Dedifferentiated amniotic fluid mesenchymal stem cell (primary cell): ENCODE data around the gene LTC4S.

ENCODE experiments used
- DNase-seq: peaks from one replicate; pipeline ENCODE4 v3.0.0-alpha.2; 2016; ENCODE audit errors: extremely low spot score

LTC4S gene

GRCh38 chr5:179795863-179796833, 2.4 kb downstream of the LTC4S start:
- DNase-seq: peak; percentile 60

DNA sequence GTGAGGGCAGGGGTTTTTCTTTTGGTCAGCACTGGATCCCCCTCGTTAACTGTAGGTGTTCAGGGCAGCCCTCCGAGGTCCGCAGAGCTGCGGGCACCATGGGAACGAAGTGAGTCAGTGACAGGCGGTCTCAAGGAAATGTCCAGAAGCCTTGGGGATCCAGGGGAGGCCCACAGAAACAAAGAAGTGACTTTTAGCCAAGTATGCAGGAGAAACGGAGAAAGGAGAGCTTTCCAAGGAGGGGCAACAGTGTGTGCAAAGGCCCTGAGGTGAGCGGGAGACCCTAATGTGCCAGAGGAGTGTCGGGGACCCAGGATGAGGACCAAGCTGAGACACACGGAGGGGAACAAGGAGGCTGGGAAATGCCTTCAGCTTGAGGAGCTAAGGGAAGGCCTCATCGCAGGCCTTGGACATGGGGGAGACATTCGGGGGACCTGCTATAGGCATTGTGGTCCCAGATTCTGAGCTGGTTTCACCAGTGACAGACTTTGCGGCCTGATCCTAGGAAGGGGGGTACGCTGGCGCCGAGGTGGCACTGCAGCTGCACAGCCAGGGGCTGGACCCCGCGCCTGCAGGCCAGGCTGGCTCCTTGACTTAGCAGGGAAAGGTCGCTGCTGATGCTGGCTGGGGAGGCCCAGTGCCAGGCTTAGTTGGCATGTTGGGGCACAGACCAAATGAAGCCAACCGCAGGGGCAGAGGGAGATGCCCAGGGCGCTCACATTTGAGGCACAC, 3.3 kb downstream of the LTC4S start:
- DNase-seq: no peak

- DNase-seq: no peak
Observed at GRCh38 chr5:179797741-179798140, 4.0 kb downstream of the LTC4S start.

DNA sequence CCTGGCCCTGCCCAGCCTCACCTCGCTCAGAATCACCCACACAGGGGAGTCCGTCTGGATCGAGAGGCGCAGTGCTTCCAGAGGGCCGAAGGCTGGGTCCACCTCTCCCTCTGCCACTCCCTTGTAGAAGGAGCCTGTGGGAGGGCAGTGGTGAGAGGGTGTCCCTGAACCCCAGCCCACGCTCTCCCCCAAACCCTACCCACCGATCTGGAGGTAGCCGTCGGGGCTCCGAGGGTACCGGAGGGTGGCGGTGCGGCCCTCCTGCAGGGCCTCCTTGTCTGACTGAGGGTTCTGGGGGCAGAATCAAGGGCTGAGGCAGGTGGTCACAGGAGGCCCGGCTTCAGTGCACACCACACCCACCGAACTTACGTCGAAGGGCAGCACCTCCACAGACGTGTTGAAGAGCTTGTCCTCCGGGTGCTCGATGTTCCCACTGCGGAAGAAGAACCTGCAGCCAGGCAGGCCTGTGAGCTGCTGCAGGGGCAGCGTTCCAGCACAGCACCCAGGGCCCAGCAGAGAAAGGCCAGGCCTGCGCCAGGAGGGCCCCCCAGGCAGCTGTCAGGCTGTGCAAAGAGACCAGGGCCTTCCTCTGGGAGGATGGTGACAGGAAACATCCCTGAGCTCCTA, 4.5 kb downstream of the LTC4S start:
- DNase-seq: no peak

DNA sequence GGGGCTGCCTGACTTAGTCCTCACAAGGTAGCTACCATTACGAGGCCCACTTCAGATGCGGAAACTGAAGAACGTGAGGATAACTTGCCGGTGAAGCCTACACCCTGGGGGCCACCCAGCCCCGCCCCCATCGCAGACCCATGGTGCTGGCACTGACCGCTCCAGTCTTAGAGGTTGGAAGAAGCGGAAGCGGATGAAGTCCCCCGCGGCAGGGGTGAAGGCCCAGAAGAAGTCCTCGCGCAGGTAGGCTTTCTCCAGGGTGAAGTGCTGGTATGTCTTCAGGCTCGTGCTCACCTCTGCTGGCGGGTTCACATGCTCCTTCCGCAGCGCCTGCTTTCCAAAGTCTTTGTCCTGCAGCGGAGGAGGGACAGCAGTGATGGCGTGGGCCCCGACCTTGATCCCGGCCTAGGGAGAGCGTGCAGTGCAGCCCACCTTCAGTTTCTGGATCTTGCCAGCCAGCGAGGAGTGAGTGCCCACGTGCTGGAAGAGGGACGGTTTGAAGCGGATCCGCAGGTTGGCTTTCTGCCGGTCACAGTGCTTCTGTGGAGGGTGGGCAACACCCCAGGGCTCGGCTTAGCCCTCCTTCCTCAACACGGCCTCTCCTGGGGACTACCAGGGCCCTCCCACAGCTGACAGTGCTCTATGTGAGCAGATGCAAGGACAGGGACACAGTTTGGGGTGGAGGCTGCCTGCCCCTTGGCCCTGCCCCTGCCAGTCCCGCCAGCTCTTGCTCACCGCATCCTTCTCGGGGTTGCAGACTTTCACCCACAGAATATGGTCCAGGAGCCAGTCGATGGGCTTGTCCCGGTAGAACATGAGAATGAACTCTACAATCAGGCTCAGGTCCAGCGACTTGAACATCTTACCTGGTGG, 5.2 kb downstream of the LTC4S start:
- no peak for DNase-seq

GRCh38 chr5:179799644-179799973, 5.8 kb downstream of the LTC4S start:
- no peak for DNase-seq

DNA sequence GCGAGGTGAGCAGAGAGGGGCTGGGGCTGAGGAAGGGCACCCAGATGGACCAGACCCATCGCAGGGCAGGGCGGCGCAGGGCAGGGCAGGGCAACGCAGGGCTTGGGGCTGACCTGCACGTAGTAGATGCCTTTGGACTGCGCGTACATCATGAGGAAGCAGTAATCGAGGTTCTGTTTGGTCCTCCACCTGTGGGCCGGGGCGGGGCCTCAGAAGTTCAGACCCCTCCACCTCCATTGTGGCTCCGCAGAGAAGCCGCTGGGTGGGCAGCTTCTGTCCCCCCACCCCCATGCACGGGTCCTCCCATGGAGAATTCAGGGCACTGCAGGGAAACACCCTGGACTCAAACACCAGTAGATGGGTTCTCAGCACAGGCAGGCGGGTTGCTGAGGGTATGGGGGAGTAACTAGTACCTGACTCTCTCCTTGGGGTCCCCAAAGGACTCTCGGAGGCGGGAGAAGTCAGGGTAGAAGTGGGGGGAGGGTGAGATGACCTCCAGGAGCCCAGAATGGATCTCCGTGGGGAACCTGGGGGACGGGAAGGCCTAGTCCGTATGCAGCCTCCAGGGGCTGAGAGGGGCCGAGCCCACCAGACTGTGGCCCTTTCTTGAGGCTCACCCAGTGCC, 6.4 kb downstream of the LTC4S start:
- DNase-seq: no peak

DNA sequence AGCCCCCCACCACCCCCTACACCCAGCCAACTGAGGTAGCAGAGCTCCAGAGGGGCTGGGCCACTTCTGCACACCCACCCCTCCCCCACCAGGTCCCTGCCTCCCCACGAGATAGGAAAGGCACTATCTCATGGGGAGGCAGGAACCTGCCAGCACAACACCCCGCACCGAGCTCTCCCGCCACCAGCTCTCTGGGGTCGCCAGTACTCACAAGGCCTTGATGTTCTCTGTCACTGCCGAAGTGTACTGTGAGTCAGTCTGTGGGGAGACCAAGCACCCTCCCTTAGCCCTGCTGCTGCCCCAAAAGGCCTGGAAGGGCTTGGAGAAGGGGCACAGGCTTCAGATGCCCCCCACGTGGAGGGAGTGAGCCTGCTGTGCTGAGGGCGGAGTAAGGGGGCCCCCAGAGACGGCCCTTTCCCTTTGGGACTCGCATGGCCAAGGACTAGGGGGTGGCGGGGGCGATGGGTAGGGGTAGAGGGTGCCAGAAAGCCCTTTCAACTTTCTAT, 7.0 kb downstream of the LTC4S start:
- no peak for DNase-seq

- no peak for DNase-seq
Observed at GRCh38 chr5:179801304-179802206, 7.8 kb downstream of the LTC4S start.

GRCh38 chr5:179802207-179802883, 8.6 kb downstream of the LTC4S start:
- no peak for DNase-seq

DNA sequence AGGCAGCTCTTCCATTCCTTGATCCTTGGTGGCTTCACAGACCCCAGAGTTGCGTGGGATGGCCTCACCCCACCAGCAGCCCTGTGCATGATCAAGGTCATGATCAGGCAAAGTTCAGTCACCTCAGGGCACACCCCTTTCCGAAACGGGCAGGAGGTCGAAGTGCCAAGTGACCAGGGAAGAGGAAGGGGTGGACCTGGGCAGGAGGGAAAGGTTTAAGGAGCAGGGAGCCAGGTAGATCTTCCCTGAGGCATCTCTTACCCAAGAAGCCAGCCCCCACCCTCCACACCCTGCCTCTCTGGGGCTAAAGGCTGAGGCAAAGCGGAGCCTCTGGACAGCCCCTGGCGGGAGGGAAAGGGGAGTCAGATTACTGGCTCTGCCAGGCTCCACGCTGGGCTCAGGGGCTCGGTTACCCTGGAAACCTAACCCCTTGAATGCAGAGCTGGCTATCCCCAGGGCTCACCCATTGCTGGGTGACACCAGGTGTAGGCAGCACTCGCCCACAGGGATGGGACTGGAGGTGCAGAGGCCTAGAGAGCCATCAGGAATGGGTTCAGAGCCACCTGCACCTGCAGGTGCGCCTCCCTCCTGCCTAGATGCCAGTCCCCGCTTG, 9.3 kb downstream of the LTC4S start:
- no peak for DNase-seq

GRCh38 chr5:179803651-179804554, 10.1 kb downstream of the LTC4S start:
- DNase-seq: no peak

DNA sequence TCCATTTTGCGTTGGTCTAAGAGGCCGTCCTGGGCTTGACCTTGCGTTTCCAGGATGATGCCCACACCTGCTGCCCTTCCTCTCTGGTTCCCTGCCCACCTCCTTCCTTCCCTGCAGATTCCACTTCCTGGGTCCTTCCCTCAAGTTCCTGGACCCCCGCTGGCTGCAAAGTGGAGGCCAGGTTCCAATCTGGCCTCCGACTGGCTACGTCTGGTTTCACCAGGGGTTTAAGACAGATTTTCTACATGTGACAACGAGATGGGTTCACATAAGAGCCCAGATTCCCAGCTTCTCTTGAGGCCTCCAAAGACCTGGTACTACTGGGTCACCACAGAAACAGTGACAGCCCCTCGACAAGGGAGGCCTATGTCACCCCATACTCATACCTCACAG, 10.8 kb downstream of the LTC4S start:
- no peak for DNase-seq

DNA sequence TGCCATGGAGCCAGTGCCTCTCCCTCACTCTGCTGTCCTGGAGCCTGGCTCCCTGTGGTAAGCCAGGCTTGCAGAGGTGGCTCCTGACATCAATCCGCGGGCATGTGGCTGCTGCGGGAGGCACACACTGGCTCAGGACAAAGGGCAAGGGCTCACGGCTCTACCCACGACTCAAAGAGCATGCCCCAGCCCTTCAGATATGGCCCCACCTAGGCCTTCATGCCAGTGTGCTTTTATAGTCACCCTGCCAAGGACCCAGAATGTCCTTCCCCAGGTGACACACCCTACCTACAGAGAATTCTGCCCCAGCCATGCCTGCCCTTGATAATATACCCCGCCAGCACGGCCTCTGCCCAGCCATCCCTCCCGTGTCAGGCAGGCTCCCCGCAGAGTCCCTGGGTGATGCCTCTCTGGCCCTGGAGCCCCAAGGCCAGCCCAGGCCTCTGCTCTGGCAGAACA, 11.3 kb downstream of the LTC4S start:
- no peak for DNase-seq

- no peak for DNase-seq
Observed at GRCh38 chr5:179805529-179806249, 11.9 kb downstream of the LTC4S start.

DNA sequence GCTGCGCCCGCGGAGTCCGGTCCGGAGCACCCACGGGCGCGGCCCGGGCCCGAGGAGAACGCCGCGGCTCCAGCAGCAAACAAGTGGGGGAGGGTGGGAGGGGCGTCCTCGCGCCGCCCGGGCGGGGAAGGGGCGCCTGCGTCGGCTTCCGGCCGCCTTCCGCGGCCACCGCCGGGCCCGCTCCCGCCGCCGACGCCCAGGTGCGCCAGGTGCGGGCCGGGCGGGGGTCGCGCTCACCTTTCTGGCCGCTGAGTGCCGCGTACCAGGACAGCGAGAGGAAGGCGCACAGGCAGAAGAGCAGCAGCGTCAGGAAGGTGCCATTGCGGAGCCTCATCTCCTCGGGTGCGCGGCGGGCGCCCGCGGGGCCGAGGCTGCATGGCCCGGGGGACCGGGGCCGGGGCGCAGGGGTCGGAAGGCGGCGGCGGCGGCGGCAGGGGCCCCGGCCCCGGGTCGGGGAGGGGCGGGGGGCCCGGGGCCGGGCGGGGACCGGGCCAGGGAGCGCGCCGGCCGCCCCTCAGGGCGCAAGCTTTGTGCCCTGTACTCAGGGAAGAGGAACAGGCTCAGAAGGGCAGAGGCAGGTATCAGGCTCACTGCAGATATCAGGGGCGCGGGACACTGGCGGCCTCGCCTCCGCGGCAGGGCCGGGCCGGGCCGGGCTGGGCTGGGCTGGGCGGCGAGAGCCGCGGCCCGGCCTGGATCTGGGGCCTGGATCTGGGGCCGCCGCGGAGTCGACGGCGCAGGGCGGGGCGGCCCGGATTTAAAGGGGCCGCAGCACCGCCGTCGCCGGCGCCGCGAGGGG, 12.7 kb downstream of the LTC4S start, which contains the start of gene MGAT4B:
Gene MGAT4B, minus strand, starts transcription at position 617 of the 799 bp plus-strand sequence. Its CDS starts 283 bp downstream, at position 334.
- DNase-seq: no peak
